ENCODE data around the gene PJA2.

DNA sequence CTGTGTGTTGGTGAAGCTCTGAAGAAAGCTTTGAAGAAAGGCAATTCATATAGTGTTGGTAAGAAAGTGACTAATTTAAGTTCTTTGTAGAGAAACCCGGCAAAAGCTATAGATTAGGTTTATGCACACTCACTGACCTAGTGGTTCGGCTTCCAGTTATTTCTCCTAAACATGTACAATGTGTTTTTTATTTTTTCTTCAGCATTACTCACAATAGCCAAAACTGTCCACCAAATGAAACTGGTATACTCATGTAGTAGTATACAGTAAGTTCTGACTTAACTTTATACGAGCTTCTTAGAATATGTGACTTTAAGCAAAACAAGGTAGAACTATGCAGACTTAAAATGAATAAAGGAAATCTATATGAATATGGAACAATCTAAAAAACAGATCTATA lies 44.8 kb downstream of the PJA2 start:
- TF ChIP-seq, protein P1, sequence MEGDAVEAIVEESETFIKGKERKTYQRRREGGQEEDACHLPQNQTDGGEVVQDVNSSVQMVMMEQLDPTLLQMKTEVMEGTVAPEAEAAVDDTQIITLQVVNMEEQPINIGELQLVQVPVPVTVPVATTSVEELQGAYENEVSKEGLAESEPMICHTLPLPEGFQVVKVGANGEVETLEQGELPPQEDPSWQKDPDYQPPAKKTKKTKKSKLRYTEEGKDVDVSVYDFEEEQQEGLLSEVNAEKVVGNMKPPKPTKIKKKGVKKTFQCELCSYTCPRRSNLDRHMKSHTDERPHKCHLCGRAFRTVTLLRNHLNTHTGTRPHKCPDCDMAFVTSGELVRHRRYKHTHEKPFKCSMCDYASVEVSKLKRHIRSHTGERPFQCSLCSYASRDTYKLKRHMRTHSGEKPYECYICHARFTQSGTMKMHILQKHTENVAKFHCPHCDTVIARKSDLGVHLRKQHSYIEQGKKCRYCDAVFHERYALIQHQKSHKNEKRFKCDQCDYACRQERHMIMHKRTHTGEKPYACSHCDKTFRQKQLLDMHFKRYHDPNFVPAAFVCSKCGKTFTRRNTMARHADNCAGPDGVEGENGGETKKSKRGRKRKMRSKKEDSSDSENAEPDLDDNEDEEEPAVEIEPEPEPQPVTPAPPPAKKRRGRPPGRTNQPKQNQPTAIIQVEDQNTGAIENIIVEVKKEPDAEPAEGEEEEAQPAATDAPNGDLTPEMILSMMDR (IDR thresholded peaks at IDR 0.05), result no peak
- TF ChIP-seq POLR2AphosphoS5 (IDR thresholded peaks at IDR 0.05) (no peak), POLR2A (IDR thresholded peaks at IDR 0.05) (no peak), EP300 (IDR thresholded peaks at IDR 0.05) (no peak)

Data from gastroesophageal sphincter (tissue), 3 donors.